Left kidney (tissue), 2 donors: Measurements from ENCODE around the gene PAF1. TPM values are rescaled to one million over a fixed set of nuclear protein-coding genes. Genes with fewer than 3 reads are reported as not detected.

Source experiments
- DNase-seq: peaks from one replicate; pipeline ENCODE4 v3.0.0-alpha.2; 2013
- polyA plus RNA-seq: library from polyadenylated mRNA; unstranded; fragments of 120-200 nt; gene quantifications from one replicate; pipeline ENCODE4 v1.2.1, GENCODE V29; 2013; ENCODE audit not compliant: insufficient read length

Gene PAF1
- polyA plus RNA-seq, 1 donor, result 69.4 TPM

DNA sequence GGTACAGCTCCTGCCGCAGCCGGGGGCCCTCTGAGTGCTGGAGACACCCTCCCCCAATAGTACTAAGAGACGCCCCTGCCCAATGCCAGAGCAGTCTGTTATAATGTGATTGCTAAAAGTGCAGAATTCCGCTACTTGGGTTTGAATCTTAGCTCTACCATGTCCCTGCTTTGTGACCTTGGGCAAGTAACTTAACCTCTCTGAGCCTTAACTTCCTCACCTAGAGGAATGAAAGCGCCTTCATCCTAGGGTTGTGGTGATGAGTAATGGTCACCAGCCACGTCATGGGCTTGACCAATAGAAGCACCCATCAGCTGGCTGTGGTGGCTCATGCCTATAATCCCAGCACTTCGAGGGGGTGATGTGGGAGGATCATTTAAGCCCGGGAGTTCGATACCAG is 28.1 kb upstream of the PAF1 start:
- DNase-seq, result no peak

DNA sequence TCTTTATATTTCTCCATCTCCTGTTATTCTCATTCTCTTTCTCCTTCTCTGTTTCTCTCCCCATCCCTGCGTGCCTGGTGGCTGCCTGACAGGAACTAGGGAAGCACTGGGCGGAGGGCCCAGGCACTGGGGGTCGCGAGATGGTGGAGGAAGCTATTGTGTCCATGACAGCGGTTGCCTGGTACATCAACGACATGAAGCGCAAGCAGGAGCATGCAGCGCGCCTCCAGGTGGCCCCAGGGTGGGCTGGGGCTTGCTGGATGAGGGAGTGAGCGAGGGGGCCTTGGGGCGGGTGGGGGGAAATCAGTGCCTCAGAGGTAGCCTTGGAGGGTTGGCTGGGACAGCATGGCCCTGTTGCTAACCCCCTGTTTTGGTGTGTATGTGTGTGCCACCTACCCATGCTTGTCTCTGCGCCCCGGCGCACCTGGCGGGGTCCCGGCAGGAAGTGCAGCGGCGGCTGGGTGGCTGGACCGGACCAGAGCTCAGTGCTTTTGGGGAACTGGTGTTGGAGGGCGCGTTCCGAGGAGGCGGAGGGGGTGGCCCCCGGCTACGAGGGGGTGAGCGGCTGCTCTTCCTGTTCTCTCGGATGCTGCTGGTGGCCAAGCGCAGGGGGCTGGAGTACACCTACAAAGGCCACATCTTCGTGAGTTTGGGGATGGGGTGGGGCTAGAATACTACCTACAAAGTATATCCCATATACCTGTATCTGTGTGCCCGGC is 26.7 kb upstream of the PAF1 start:
- DNase-seq, result no peak

DNA sequence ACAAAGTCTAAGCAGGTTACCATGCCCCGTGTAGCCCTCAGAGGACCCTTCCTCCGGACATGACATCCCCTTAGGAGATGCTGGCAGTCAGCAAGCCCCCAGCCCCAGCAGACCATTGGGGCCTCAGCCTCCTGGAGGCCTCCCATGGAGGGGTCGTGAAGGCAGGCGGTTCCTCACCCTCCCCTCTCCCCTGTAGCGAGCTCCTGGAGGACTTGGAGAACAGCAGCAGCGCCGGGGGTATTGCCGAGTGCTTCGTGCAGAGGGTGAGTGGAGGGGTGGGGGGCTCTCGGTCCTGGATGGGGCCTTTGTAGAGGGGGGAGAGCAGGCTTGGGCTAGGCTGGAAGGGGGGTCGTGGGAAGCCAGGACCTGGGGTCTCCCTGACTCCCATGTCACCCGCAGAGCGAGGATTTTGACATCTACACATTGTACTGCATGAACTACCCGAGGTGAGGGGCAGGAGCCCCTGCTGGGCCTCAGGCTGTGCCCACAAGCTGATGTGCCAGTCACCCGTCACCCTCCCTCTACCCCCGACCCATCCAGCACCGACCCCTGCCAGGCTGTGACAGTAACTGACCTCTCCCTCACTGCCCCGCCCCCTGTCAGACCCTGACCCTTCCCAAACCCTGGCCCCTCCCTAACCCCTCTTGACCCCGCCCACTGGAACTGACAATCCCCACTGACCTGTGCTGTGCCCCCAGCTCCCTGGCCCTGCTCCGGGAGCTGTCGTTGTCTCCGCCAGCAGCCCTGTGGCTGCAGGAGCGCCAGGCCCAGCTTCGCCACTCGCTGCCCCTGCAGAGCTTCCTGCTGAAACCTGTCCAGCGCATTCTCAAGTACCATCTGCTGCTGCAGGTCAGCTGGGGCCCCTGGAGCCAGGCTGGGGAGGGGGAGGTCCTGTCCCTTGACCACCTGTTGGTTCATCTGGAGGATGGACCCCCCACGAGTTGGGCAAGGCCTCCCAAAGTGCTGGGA is 25.5 kb upstream of the PAF1 start:
- DNase-seq, result no peak

DNA sequence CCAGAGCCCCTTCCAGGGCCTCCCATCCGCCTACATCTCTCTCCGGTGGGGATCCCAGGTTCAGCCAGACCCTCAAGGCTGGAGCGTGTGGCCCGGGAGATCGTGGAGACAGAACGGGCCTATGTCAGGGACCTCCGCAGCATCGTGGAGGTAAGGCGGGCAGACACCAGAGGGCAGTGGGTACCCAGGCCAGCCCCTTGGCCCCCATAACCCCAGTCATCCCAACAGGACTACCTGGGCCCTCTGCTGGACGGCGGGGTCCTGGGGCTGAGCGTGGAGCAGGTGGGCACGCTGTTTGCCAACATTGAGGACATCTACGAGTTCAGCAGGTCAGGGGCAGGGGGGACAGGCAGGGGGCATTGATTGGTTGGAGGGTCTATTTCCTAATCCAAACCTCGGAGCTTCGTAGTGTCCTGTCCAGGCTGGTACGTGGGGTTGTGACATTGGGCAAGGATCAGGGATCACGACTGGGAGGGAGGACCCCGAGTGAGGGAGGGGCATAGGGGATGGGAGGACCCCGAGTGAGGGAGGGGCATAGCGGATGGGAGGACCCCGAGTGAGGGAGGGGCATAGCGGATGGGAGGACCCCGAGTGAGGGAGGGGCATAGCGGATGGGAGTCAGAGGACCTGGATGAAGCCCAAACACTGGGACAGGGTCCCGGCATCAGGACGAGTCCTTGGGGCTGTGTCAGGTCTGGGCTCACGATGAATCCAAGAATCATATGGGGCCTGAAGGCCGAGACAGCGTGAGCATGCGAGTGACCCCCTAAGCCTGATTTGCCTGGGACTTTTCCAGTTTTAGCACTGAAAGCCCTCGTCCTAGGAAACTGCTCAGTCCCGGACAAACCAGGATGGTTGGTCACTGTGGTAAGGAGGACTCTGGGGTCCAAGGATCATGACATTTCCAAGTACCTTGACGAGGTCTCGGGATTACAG is 24.5 kb upstream of the PAF1 start:
- DNase-seq, result no peak

DNA sequence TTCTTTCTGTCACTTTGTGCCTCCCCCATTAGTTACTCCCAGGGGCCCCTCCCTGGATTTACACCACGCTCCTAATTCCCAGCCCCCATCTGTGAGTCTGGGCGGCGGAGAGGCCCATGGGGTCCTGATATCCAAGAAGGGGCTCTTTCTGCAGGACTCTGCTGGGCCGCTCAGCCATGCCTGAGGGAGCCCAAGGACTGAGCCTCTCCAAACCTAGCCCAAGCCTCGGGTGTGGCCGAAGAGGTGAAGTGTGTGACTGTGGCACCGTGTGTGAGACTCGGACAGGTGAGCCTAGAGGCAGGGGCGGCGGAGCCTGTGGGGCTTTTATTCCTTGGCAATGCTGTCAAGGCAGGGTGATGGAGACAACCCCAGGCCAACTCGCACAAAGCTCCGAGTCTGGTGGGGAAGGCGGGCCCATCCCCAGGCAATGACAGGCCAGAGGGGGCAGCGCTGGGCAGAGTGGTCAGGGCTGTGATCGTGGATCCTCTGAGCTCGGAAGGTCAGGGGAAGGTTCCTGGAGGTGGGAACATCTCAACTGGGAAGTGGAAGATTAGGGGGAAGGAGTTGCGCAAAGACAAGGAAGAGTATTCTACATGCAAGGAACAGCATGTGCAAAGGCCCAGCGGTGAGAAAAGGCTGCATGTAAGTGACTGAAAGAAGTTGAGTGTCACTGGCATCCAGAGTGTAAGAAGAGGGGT is 23.2 kb upstream of the PAF1 start:
- DNase-seq, result no peak

DNA sequence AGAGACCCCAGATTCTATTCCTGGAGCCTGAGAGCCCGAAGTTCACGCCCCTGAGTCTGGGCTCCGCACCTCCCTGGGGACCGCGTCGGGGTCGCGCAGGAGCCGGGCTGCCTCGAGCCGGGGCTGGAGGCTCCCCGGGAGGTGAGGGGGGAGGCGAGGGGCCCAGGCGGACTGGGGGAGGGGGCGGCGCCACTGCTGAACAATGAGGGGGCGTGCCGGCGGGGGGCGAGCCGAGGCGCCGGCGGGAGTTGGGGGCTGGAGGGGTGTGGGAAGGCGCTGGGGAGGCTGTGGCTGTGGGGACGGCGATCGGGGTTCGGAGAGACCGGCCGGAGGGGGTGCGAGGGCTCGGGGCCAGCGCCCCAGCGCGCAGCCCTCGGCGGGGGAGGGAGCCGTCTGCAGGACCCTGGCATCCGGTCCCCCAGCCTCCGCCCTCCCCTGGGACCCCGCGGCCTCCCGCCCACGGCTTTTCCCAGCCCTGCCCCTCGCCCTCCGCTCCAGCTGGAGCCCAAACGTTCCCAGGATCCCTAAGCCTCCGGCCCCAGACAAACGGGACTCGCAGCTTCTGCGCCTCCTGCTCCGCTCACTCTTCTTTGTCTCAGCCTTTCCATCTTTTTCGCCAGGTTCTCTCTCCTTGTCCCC is 22.5 kb upstream of the PAF1 start:
- DNase-seq, result peak; percentile 78

DNA sequence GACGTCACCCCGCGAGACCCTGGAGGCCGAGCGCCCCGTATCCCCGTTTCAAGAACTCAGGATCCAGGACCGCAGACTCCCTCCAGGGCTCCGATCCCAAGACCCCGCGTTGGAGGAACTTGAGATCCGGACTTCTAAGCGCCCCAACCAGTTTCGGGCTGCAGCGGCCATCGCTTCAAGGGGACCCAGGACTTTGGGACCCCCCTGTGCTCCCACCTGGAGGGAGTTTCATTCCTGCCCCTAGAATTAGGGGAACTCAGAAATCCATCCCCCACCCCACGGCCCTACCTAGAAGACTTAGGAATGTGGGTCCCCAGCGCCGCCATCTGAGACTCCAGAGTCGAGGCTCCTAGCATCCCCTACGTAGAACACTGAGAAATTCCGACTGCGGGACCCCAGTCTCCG is 22.0 kb upstream of the PAF1 start:
- DNase-seq, result no peak

DNA sequence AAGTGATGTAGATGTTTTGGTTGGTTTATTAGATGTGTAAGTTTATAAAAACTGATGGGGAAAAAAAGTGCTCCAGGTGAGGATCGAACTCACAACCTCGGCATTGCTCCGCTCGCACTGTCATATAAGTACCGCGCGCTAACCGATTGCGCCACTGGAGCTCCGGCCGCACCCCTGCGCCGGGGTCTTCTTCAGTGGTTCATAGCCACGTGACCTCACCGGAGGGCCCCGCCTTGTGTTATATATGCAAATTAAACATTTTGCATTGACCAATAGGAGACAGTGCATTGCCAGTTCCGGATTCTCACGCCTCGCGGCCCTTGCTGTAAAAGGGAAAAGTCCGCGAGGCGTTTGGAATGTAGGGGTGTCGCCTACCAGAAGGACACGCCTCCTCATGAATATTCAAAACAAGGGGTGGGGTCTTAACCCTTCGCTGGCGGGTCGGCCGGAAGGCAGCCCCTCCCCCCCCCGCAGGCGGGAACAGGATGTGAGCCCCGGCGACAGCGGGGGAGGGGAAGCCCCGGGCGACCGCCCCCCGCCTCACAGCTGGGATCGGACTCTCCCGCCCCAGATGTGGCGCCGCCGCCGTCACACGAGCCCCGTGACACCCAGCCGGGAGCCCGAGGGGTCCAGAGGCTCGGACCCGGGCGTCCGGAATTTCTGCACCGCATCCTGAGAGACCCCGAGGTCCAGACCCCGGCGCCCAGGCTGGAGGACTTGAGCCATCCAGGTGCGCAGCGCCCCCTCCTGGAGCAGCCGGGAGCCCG is 21.4 kb upstream of the PAF1 start, which contains the start of gene PLEKHG2:
PLEKHG2 (plus strand) TSS at position 570 of the 767 bp plus-strand sequence. CDS start 1,418 bp downstream, outside the sequence.
- DNase-seq, result peak; percentile 99

DNA sequence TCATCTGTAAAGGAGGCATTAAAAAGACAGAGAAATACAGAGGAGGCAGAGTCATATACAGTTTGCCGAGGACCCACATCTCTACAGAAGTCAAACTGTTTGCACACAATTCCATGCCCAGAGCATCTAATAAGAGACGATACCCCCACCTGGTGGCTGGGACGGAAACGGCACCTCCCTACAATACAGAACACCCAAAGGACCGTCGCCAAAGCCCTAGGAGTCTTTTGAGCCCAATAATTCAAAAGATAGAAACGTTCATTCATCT is 20.9 kb upstream of the PAF1 start:
- DNase-seq, result peak; percentile 91

DNA sequence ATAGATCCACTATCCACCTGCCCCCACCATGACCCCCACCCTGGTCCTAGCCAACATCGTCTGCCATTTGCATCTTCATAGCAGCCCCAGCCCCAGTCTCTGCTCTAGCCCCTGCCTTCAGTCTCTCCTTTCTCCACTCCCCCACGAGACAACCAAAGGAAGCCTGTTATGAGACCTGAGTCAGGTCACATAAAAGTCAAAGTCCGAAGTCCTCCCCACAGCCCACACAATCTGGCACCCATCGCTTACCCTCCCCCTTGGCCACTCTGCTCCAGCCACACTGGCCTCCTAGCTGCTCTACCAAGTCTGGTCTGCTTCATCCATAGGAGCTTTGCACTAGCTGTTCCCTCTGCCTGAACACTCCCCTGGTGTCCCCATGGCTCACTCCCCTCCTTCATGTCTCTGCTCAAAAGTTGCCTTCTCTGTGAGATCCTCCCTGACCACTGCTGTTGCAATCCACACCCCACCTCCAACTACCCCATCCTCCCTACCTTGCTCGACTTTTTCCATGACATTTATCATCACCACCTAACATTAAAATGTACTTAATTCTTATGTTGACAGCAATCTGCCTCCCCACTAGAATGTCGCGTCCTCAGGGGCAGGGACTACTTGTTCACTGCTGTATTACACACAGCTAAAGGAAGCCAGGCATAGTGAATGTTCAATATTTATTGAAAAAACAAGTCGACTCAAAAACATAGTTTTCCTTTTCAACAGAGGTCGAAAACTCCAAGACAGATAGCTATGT is 20.4 kb upstream of the PAF1 start:
- no peak for DNase-seq

DNA sequence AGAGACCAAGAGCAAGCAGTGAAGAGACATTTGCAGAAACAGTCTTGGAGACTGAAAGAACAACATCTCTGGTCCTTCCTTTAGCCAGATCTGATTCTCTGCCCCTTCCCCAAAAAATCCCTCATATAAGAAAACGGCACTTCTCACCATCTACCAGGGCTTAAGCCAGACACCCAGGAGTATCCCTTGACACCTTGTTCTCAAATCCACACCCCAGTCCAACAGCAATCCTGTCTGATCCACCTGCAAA is 19.9 kb upstream of the PAF1 start:
- DNase-seq, result no peak

DNA sequence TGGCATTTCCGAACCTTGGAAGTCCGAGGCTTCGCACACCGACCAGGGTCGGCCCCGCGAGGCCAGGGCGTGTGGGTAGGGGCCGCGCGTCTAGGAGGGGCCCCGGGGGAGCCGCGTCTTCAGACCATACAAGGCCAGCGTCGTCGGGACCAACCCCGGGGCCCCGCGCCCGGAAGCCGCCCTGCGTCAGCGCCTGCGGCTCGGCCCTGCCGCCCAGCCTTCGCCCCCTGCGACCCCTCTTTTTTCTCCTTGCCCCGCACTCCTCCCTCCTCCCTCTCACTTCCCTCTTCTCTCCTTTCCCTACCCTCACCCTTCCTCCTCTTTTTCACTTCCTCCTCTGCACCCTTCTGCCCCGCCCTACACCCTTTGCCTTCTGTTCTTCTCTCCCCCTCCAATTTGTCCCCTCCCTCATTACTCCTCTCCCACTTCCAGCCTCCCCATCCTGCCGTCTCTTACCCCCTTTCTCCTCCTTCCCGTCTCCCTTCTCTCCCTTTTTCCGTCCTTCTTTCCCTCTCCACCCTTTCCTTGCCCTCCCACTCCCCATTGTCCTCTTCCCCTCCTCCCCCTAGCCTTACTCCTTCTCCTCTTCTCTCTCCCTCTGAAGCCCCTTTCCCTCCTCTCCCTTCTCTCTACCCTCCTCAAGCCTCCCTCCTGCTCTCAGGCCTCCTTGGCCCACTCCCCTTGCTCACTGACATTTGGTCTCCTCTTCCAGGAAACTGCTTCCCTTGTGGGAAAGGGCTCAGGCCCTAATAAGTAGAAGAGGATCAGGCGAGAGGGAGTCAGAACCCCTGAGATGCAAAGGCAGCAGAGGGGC is 19.3 kb upstream of the PAF1 start:
- DNase-seq, result no peak

DNA sequence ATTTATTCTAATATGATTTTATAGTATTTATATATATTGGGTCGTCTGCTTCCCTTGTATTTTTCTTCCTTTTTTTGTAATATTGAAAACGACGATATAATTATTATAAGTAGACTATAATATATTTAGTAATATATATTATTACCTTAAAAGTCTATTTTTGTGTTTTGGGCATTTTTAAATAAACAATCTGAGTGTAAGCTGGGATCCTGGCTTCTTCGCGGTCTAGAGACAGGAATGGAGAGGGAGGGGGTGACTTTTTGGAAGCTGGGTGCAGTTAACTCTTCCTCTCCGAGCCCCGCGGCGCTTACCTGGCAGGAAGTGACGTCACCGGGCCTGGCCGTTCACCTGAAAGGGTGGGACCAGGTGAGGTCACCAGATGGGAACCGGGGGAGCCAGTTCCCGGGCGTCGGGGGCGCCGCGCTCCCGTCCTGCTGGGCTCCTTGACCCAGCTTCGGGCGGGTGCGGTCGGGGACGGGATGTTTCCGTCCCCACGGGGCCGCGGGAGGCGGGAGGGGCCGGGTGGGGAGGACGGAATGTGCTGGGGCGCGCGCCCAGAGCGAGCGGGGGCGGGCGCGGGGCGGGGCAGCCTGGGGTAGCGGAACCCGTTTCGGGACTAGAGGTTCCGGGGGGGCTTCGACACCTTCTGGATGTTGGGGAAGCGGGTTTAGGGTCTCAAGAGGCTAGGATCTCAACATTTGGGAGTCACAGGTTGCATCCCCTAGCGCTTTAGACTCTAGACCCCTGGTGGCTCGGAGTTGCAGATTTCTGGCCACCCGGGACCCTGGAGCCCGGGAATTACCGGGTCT is 18.5 kb upstream of the PAF1 start:
- DNase-seq, result peak; percentile 72

DNA sequence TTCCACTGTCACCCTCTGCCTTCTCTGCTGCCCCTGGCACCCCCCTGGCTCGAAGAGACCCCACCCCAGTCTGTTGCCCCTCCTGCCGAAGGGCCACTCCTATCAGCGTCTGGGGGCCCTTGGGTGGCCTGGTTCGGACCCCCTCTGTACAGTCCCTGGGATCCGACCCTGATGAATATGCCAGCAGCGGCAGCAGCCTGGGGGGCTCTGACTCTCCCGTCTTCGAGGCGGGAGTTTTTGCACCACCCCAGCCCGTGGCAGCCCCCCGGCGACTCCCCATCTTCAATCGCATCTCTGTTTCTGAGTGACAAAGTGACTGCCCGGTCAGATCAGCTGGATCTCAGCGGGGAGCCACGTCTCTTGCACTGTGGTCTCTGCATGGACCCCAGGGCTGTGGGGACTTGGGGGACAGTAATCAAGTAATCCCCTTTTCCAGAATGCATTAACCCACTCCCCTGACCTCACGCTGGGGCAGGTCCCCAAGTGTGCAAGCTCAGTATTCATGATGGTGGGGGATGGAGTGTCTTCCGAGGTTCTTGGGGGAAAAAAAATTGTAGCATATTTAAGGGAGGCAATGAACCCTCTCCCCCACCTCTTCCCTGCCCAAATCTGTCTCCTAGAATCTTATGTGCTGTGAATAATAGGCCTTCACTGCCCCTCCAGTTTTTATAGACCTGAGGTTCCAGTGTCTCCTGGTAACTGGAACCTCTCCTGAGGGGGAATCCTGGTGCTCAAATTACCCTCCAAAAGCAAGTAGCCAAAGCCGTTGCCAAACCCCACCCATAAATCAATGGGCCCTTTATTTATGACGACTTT is 17.7 kb upstream of the PAF1 start:
- no peak for DNase-seq

DNA sequence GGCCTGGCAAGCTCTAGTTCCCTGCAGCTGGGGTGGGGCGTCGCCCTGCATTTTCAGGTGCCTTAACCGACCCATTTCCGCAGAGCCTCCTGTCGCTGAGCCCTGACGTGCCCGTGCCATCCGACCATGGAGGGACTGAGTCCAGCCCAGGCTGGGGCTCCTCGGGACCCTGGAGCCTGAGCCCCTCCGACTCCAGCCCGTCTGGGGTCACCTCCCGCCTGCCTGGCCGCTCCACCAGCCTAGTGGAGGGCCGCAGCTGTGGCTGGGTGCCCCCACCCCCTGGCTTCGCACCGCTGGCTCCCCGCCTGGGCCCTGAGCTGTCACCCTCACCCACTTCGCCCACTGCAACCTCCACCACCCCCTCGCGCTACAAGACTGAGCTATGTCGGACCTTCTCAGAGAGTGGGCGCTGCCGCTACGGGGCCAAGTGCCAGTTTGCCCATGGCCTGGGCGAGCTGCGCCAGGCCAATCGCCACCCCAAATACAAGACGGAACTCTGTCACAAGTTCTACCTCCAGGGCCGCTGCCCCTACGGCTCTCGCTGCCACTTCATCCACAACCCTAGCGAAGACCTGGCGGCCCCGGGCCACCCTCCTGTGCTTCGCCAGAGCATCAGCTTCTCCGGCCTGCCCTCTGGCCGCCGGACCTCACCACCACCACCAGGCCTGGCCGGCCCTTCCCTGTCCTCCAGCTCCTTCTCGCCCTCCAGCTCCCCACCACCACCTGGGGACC is 16.9 kb upstream of the PAF1 start:
- no peak for DNase-seq

DNA sequence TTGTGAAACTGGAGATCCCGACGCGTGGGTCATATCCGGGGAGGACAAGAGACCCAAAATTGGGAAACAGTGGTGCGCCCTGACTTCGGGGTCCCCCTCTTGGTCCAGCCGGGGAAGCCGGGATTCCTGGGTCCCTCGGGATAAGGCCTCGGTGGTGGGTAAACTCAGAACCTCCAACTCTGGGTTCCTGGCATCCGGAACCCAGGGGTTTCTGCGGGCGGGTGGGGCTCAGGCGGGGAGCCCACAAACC is 16.4 kb upstream of the PAF1 start:
- no peak for DNase-seq
